T-helper 1 cell treated with Interleukin-12 subunit alpha and Interleukin-12 subunit beta and Interleukin-4 antibody, amounts not matched to agents 30 ng/mL and 1 ng/mL, for 36 hours (primary cell): ENCODE measurements around the gene PLCE1. TPM values are rescaled to one million over a fixed set of nuclear protein-coding genes. Genes with fewer than 3 reads are reported as not detected.

ENCODE experiments used
- intact Hi-C: fragments of 100-400 bp; cut with micrococcal nuclease; formaldehyde crosslinking; loops from one replicate; pipeline ENCODE4 v1.15.1; 2024
- total RNA-seq: library from RNA; stranded (reverse); gene quantifications from 2 replicates; pipeline ENCODE4 v1.2.3, GENCODE V29; 2022

The PLCE1 gene
- total RNA-seq, 1 donor from 2014 or later: 0.02 TPM

DNA sequence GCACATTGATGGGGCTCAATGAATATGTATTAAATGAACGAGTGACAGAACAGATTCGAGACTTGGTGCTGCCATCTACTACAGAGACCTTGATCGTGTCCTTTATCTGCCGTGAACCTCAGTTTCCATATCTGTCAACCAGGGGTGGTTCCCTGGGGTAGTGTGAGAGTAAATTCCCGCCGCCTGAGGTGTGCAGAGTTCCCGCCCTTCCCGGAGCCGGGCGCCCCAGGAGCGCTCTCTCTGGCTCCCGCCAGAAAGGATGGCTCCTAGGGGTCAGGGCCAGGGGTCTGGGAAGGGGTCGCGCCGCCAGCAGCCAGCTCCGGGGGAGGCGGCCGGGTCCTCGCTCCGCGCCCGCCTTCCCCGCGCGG lies 333 bp upstream of the PLCE1 start:
- intact Hi-C loops: no loop called here

DNA sequence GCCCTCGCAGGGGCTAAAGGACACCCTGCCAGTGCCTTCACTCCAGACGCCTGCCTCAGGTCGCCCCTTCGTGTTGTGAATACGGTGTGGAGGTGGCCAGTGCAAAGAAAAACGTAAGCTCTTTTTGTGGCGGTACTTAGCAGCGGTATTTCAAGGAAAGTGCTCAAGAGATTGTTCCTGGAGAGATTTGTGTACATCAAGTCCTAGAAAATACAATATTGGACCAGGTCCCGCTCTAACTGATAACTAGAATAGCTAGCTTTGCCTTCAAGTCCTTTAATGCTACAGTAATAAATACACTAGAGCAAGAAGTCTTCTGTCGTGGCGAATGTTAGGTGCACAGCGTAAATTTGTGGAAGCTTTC lies 689 bp downstream of the PLCE1 start:
- intact Hi-C loops: no loop called here

DNA sequence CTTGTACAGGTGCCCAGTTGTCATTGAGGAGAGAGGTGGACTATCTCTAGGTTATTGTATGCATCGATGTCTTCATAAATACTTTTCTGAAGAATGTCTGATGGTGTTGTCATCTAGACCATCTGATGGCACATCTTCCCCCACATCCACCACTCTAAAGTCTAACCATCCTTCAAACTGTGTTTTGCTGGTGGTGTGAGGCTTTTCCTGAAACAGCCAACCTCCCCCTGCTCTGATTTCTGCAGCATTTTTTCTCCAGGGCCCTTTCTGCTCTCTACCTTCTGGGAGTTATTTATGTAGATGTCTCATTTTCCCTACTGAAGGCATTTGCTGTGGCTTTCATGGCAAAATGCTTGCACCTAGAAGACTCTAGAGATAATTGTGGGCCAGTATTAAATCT lies 1.5 kb downstream of the PLCE1 start:
- intact Hi-C loops: no loop called here

DNA sequence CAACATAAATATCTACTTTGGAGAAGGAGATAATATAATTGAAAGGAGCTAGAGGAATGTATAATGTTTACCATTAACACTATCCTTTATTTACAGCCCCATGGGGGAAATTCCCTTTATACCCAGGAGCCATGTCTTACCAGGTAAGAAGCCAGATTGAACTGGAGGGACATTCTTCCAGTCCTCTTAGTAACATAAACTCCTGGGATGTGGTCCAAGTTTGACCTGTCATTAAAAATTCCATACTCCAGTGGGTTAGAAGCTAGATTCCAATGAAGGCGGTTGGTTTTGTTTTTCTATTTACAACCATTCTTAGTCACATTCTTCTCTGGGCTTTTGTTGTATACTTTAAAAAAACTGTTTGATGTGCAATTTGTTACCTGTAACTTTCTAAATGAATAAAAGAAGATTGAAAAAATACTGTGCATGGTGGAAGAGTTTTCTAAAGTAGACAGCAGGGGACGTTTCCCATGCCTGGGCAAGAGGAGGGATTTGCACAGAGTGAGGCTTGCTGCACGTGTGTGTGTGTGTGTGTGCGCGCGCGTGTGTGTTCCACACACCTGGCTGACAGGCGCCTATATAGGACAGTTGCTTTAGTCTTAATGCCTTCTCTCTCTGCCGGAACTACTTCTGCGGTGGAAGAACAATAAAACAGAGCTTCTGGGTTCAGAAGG lies 2.0 kb downstream of the PLCE1 start:
- intact Hi-C loops: no loop called here

DNA sequence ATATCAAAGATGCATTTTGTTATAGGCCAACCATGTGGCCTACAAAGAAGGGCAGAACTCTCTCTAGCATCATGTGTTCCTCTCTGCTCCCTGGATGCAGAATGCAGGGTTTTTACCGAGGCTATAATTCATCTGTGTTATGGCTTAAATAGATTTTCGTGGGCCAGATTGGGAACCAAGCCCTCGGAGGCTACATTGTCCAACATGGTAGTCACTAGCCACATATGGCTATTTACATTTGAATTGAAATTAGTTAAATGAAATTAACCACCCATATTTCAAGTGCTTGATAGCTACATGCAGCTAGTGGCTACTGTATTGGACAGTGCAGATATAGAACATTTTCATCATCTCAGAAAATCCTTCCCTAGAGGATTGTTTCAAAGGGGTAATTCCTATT lies 2.8 kb downstream of the PLCE1 start:
- intact Hi-C loops: no loop called here

DNA sequence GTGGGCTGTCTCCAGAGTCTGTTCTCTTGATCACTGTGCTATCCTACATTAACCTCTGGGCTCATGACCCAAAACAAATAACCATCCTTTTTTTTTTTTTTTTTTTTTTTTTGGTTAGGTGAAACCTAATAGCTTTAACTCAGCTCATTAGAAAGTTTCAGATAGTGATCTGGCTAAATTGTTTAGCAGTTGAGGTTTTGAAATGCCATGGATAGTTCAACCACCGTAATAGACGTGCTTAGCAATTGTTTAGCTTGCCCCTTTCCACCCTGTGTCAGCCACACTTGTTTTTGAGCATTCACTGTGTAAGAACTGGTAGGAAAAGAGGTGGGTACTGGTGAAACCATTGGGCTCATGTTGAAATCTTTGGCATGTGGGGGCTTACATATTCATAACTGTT lies 3.8 kb downstream of the PLCE1 start:
- intact Hi-C loops: no loop called here

DNA sequence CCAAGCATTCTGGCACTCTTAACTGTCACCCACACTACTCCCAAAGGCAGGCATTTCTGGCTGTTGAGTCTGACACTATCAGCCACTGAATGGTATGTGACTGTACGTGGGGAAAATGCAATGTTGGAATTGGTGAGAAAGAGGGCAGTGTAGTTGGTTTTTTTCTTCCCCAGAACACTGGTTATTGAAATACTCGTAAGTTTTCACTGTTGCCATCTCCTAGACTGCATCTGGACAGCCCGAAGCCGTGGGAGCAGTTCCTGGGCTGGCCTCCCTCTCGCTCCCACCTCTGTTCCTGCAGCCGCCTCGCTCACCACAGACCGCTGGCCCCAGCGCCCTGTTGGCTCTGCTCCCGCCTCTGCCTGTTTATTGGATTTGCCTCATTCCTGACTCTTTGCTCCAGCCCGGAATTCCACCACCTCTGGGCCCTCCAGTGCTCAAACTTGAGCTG lies 5.7 kb downstream of the PLCE1 start:
- intact Hi-C loops: no loop called here

DNA sequence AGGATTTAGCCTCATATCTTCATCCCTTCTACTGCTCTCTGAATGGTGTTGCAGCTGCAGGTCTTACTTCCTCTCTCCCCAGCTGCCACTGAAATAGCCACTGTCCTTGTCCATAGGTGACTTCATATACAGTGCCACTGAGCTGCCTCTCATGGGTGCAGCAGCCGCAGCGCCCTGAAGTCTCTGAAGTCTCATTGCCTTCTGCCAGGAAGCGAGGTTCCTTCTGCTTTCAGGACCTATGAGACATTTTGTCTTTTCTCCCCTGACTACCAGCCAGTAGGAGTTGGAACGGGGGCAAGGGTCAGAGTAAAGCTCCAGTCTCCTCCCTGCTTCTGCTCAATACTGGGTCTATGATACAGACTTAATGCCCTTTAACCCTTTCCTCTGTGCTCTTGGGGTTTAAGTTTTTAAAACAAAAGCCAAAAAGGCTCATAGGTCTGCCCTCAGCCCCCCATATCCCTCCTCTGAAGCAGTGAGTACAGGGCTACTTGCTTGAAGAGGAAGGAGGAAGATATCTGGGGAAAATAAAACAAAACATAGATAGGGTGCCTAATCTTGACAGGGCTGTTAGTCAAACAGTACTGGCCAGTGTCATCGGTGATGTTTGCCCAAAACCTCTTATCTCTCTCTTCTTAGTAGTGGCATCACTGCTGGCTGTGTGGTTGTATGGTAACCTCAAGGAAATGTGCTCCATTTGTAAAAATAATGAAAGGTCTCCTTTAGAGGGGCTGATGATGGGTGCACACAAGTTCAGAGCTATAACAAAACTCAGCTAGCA lies 7.1 kb downstream of the PLCE1 start:
- intact Hi-C loops: no loop called here

DNA sequence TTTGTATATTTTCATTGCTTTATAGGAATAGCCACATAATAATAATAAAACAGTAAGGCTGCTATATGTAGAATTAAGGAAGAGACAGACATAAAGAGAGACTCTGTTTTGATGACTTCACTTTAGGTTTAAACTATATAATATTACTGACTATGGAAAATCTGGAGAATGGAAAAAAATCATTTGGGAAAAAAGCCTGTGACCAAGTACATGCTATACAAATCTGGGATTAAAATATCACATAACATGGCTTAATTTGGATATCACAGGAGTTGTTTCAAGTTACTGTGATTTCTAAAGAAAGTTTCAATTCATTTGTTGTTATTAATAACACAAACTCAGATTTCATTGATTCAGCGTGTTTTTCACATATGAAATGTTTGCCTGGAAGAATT lies 7.7 kb downstream of the PLCE1 start:
- intact Hi-C loops: no loop called here

DNA sequence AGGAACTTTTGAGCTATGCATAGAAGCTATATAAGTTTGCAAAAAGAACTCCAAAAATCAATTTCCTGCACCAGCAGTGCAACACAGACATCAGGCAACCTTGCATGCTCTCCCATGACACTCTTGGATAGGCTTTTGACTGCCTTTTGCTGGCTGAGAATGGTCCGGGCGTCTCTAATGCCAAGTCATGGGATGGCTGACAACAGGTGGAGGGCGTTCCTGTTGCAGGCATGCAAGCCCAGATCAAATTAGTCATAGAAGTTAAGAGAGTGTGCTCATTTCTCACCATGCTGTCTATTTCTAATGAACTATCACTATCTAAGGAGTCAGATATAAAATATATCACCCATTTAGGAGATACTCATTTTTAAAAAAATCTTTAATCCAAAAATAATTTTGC lies 8.4 kb downstream of the PLCE1 start:
- intact Hi-C loops: no loop called here

DNA sequence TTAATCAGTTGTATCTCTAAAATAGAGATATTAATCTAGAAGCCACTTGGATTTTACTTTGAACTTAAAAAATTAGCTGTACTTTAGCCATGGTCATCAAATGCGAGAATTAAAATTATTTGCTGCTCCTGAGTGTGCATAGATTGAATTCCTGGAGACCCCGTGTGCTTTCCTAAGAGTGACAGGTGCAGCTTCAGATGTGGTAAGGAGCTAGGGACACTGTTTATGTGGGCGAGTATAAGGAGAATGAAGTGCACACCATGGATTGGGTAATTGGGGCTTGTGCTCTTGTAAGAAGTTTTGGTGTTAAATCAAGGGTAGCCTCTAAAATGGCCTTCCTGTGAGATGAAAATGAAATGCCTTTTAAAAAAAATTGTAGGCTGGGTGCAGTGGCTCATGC lies 9.8 kb downstream of the PLCE1 start:
- intact Hi-C loops: no loop called here

DNA sequence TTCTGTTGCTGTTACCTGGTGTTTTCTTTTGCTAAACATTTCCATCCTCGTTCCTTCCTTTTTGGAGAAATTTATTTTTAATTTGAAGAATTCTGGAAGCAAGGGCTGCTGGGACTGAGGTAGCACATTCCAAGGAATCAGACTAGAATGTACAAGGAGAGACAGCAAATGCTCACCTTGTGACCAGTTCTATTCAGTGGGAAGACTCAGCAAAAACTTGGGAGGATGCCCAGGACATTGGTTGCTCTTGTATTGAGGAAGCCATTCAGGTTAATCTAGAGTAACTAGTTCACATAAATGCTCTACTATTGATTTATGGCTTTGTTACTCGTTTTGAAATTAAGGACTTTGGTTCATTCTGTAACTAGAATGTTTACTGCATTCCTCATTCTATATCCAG lies 11.3 kb downstream of the PLCE1 start:
- intact Hi-C loops: no loop called here

DNA sequence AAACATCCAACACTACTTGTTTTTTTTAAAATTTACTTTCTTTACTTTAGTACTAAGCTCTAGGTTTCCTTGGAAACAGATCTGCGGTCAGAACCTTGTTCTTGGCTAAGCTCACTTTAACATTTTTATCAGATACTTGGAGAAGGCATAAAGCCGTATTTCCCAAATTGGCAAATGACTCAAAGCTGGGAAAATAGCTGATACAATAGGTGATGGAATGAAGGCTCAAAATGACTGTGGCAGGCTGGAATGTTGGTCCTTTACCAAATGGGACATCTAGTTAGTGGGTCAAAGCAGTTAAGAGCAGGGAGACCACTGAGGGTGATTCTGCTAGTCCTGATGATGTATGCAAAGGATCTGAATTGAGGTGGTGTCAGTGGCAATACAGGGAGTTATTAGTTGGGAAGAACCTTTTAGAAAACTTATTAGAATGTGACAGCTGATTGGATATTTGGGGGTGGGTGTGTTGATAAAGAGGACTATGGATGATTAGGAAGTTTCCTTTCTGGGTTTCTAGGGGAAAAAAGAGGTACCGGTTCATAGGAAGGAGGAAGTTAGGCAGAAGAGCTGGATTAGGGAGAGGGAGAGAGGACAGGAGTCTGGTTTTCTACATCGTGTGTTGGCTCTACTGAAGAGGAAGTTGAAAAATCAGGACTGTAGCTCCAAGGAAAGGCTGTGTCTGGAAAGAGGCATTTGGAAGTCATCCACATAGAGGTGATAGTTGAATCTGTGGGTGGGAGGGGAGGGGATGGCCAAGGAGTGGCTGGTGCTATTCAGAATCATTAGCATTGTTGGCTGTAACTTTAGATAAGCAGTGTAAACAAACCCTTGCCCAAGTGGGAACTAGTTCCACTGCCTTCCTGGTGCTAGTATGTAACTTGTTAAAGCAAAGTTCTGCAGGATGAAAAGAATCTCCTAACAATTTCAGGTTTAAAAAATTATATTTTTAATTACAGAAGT lies 13.1 kb downstream of the PLCE1 start:
- intact Hi-C loops: no loop called here

DNA sequence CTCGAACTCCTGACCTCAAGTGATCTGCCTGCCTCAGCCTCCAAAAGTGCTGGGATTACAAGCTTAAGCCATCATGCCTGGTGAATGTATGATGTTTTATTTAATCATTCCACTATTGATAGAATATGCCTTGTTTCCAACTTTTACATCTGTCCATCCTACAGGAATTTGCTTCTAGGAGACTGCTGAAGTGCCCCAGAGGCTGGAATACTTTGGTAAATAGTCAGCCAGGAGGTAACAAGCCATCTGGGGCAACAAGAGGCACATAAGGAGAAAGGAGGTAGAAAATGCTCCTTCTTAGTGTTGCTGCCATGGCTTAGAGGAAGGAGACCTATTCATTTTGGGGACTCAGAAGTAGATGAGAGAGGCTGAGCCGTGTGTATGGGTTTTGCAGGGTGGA lies 14.8 kb downstream of the PLCE1 start:
- intact Hi-C loops: no loop called here

DNA sequence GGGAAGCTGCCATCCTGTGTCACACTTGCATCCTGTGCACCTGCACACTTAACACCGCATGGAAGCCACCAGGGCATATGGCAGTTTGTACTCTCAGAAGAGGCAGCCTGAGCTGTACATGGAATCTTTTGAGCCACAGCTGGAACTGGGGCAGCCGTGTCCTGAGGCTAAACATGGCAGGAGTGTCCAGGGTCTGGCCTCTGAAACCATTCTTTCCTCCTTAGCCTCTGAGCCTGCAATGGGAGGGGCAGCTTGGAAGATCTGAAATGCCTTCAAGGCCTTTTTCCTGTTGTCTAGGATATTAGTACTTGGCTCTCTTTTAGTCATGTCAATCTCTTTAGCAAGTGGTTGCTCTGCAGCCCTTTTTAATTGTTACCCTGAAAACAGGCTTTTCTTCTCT lies 16.4 kb downstream of the PLCE1 start:
- intact Hi-C loops: no loop called here

DNA sequence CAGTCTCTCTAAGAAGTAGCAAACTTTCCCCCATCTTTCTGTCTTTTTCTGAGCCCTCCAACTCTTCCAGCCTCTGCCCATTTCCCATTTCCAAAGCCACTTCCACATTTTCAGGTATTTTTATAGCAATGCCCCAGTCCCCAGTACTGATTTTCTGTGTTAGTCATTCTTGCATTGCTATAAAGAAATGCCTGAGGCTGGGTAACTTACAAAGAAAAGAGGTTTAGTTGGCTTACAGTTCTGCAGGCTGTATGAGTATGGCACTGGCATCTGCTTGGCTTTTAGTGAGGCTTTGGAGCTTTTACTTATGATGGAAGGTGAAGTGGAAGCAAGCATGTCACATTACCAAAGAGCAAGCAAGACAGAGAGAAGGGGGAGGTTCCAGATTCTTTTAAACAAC lies 17.2 kb downstream of the PLCE1 start:
- intact Hi-C loops: no loop called here

DNA sequence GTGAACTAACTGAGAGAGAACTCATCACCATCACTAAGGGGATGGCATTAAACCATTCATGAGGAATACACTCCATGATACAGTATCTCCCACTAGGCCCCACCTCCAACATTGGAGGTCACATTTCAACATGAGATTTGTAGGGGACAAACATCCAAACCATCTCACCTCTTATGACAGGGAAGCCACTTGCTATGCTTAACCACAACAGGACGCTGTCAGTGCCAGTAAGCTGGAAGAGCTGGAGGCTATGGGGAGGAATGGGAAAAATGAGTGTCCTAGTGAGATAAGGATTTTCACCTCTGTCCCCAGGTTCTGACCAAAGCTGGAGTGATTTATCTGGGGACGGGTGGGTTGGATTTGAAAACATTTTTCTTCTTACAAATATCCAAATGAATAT lies 17.6 kb downstream of the PLCE1 start:
- intact Hi-C loops: no loop called here

DNA sequence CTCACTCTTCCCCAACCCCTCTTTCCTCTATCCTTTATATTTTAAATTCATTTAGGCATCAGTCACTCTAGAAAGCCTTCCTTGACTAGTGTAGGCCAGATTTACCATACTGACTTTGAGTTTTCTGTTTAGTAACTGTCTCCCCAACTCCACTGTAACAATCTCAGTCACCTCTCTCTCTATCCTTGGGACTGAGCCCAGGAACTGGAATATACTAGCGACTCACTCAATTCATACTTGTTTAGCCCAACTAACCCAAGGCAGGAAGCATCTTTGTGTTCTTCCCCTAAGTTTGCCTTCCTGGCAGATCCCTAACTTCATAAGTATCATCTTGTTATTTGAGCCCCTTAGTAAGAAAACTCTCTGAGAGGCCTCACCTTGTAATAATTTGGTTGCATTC lies 19.1 kb downstream of the PLCE1 start:
- intact Hi-C loops: no loop called here

DNA sequence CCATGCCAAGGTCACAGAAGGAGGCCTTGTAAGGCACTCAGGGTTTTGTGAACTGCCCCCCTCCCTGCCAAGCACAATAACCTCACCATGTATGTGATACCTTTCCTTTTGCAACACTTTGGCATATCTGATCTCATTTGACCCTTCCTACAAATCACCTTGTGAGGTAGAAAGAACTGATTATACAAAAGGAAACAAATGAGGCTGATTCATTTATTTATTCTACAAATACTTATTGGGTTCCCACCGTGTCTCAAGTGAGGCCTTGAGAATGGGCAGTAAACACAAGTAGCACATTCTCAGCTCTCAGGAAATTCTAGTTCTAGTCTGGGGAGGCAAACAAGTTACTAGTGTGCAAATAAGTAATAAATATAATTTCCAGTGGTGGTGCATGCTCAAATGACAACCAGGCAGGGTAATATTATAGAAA lies 19.6 kb downstream of the PLCE1 start:
- intact Hi-C loops: no loop called here

DNA sequence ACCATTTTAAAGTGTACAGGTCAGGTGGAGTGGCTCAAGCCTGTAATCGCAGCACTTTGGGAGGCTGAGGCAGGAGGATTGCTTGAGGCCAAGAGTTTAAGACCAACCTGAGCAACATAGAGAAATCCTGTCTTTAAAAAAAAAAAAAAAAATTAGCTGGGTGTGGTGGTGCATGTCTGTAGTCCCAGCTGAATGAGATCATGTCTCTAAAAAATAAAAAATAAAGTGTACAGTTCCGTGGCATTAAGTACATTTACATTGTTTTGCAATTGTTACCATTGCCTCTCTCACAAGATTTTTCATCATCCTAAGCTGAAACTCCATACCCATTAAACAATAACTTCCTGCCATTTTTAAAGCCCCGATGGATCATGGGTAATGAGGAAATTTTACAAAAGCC lies 20.6 kb downstream of the PLCE1 start:
- intact Hi-C loops: no loop called here

DNA sequence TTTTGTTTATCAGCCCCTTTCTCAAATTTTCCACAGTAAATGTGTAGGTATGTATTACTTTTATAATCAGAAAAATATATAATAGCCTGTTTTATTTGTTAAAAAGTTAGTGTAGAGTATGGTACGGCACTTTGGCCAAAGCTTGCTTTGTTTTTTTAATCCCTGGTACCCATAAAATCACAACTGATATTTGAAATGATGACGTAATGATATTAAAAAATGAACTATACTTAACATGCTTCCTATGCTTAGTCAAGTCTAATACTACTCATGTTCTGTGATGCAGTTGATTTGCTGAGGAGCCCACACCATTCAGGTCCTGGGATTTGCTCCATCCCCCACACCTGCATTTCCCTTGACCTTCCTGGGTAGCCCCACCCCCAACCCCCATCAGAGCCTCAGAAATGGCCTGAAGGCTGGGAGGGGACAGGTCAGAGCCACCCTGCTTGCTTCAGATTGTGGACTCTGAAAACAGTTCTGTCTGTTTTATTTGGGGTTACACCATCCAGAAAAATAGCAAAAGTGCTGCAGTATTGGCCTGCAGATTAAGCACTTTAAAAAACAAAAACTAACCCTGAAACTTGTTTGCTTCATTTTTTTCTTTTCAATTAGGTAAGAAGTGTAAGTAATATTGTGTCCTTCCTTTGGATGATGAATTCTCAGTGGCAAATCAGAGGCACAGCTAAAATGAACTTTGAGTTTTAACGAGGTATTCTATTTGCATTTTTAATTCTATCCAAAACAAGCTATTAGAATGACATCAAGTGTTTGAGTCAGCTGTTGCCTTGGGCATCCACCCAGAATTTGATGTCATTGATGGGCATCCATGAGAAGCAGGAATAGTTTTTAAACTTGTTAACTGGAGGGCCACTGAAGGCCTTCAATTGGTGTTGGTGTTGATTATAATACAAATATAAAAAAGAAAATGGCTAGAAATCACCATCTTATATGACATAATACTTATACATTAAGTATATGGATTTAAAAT lies 23.3 kb downstream of the PLCE1 start:
- intact Hi-C loops: no loop called here
